ENCODE results near the gene FAM227B. TPM values are rescaled to one million over a fixed set of nuclear protein-coding genes. Genes with fewer than 3 reads are reported as not detected.

Gene FAM227B
- polyA plus RNA-seq, 4 donors: 1.6 to 8.7 (median 3.2) TPM

- Histone ChIP-seq H3K27me3 (ENCODE audit: control insufficient read depth in 3 of 3, insufficient read depth in 3 of 3, low read length in 3 of 3) (no peaks in the 10 kb centered on the region), H3K36me3 (ENCODE audit: control insufficient read depth in 3 of 3, insufficient read depth in 2 of 3, low read depth in 1 of 3, low read length in 3 of 3) (peaks cover 0 to 6% (median 3%) of the 10 kb centered on the region in 3 donors), H3K4me1 (ENCODE audit: control insufficient read depth in 3 of 3, insufficient read depth in 2 of 3, low read depth in 1 of 3, low read length in 2 of 3) (no peaks in the 10 kb centered on the region), H3K4me3 (ENCODE audit: low read depth in 1 of 3, low read length in 3 of 3) (no peak overlapping the region), H3K27ac (ENCODE audit: low read depth in 1 of 3, low read length in 2 of 3) (no peak overlapping the region), H3K9me3 (ENCODE audit: control insufficient read depth in 2 of 2, insufficient read depth in 1 of 2, low read depth in 1 of 2, low read length in 1 of 2) (no peaks in the 10 kb centered on the region)
- no peak for FAIRE-seq
- DNase-seq: no peak
Measured at GRCh38 chr15:49301562-49301961, 319.1 kb downstream of the FAM227B start.

- DNase-seq (no peak), FAIRE-seq (no peak)
- Histone ChIP-seq H3K4me1 (ENCODE audit: control insufficient read depth in 3 of 3, insufficient read depth in 2 of 3, low read depth in 1 of 3, low read length in 2 of 3) (no peaks in the 10 kb centered on the region), H3K27ac (ENCODE audit: low read depth in 1 of 3, low read length in 2 of 3) (no peak overlapping the region), H3K27me3 (ENCODE audit: control insufficient read depth in 3 of 3, insufficient read depth in 3 of 3, low read length in 3 of 3) (no peaks in the 10 kb centered on the region), H3K4me3 (ENCODE audit: low read depth in 1 of 3, low read length in 3 of 3) (no peak overlapping the region), H3K9me3 (ENCODE audit: control insufficient read depth in 2 of 2, insufficient read depth in 1 of 2, low read depth in 1 of 2, low read length in 1 of 2) (no peaks in the 10 kb centered on the region), H3K36me3 (ENCODE audit: control insufficient read depth in 3 of 3, insufficient read depth in 2 of 3, low read depth in 1 of 3, low read length in 3 of 3) (peaks cover 2 to 6% (median 3%) of the 10 kb centered on the region in 3 donors)
- WGBS, 3 donors: 93 to 98% (median 98%) methylated on average over 3 of the region's 3 CpGs
Measured at GRCh38 chr15:49300856-49301255, 319.8 kb downstream of the FAM227B start.

GRCh38 chr15:49297584-49297983 is 323.0 kb downstream of the FAM227B start:
- H3K4me3 ChIP-seq (ENCODE audit: low read depth in 1 of 3, low read length in 3 of 3): no peak overlapping the region
- FAIRE-seq: no peak

GRCh38 chr15:49296258-49296657 is 324.4 kb downstream of the FAM227B start:
- WGBS, 3 donors: 97 to 100% (median 97%) methylated on average over 1 of the region's 1 CpG
- Histone ChIP-seq H3K9me3 (ENCODE audit: control insufficient read depth in 2 of 2, insufficient read depth in 1 of 2, low read depth in 1 of 2, low read length in 1 of 2) (no peaks in the 10 kb centered on the region), H3K4me1 (ENCODE audit: control insufficient read depth in 3 of 3, insufficient read depth in 2 of 3, low read depth in 1 of 3, low read length in 2 of 3) (no peaks in the 10 kb centered on the region), H3K27ac (ENCODE audit: low read depth in 1 of 3, low read length in 2 of 3) (no peak overlapping the region), H3K36me3 (ENCODE audit: control insufficient read depth in 3 of 3, insufficient read depth in 2 of 3, low read depth in 1 of 3, low read length in 3 of 3) (peaks cover 2 to 18% (median 2%) of the 10 kb centered on the region in 3 donors), H3K4me3 (ENCODE audit: low read depth in 1 of 3, low read length in 3 of 3) (no peak overlapping the region), H3K27me3 (ENCODE audit: control insufficient read depth in 3 of 3, insufficient read depth in 3 of 3, low read length in 3 of 3) (no peaks in the 10 kb centered on the region)
- no peak for DNase-seq
- FAIRE-seq: no peak

More at GRCh38 chr15:49297584-49297983, 323.0 kb downstream of the FAM227B start:
- DNase-seq: no peak
- 100% methylated on average over 1 of the region's 1 CpG for WGBS, 3 donors
- no peaks in the 10 kb centered on the region for H3K27me3 ChIP-seq (ENCODE audit: control insufficient read depth in 3 of 3, insufficient read depth in 3 of 3, low read length in 3 of 3)
- no peak overlapping the region for H3K27ac ChIP-seq (ENCODE audit: low read depth in 1 of 3, low read length in 2 of 3)
- H3K9me3 ChIP-seq (ENCODE audit: control insufficient read depth in 2 of 2, insufficient read depth in 1 of 2, low read depth in 1 of 2, low read length in 1 of 2): no peaks in the 10 kb centered on the region
- no peaks in the 10 kb centered on the region for H3K4me1 ChIP-seq (ENCODE audit: control insufficient read depth in 3 of 3, insufficient read depth in 2 of 3, low read depth in 1 of 3, low read length in 2 of 3)
- peaks cover 2 to 8% (median 2%) of the 10 kb centered on the region in 3 donors for H3K36me3 ChIP-seq (ENCODE audit: control insufficient read depth in 3 of 3, insufficient read depth in 2 of 3, low read depth in 1 of 3, low read length in 3 of 3)

GRCh38 chr15:49293941-49294340 is 326.7 kb downstream of the FAM227B start:
- Histone ChIP-seq H3K9me3 (ENCODE audit: control insufficient read depth in 2 of 2, insufficient read depth in 1 of 2, low read depth in 1 of 2, low read length in 1 of 2) (no peaks in the 10 kb centered on the region), H3K4me1 (ENCODE audit: control insufficient read depth in 3 of 3, insufficient read depth in 2 of 3, low read depth in 1 of 3, low read length in 2 of 3) (no peaks in the 10 kb centered on the region), H3K4me3 (ENCODE audit: low read depth in 1 of 3, low read length in 3 of 3) (no peak overlapping the region), H3K36me3 (ENCODE audit: control insufficient read depth in 3 of 3, insufficient read depth in 2 of 3, low read depth in 1 of 3, low read length in 3 of 3) (peaks cover 2 to 25% (median 2%) of the 10 kb centered on the region in 3 donors), H3K27me3 (ENCODE audit: control insufficient read depth in 3 of 3, insufficient read depth in 3 of 3, low read length in 3 of 3) (no peaks in the 10 kb centered on the region), H3K27ac (ENCODE audit: low read depth in 1 of 3, low read length in 2 of 3) (no peak overlapping the region)
- FAIRE-seq (no peak), DNase-seq (no peak)

- 66 to 89% (median 70%) methylated on average over 1 of the region's 1 CpG for WGBS, 3 donors
- no peaks in the 10 kb centered on the region for H3K4me1 ChIP-seq (ENCODE audit: control insufficient read depth in 3 of 3, insufficient read depth in 2 of 3, low read depth in 1 of 3, low read length in 2 of 3)
- FAIRE-seq: no peak
- H3K9me3 ChIP-seq (ENCODE audit: control insufficient read depth in 2 of 2, insufficient read depth in 1 of 2, low read depth in 1 of 2, low read length in 1 of 2): no peaks in the 10 kb centered on the region
- H3K27me3 ChIP-seq (ENCODE audit: control insufficient read depth in 3 of 3, insufficient read depth in 3 of 3, low read length in 3 of 3): no peaks in the 10 kb centered on the region
- peaks cover 2 to 32% (median 2%) of the 10 kb centered on the region in 3 donors for H3K36me3 ChIP-seq (ENCODE audit: control insufficient read depth in 3 of 3, insufficient read depth in 2 of 3, low read depth in 1 of 3, low read length in 3 of 3)
- H3K4me3 ChIP-seq (ENCODE audit: low read depth in 1 of 3, low read length in 3 of 3): no peak overlapping the region
- peak in 1 of 2 donors; percentile 8 for DNase-seq
- H3K27ac ChIP-seq (ENCODE audit: low read depth in 1 of 3, low read length in 2 of 3): no peak overlapping the region
Measured at GRCh38 chr15:49290191-49290590, 330.4 kb downstream of the FAM227B start.

GRCh38 chr15:49288391-49288790 is 332.2 kb downstream of the FAM227B start:
- peaks cover 2 to 39% (median 4%) of the 10 kb centered on the region in 3 donors for H3K36me3 ChIP-seq (ENCODE audit: control insufficient read depth in 3 of 3, insufficient read depth in 2 of 3, low read depth in 1 of 3, low read length in 3 of 3)
- no peak for DNase-seq
- no peak overlapping the region for H3K4me3 ChIP-seq (ENCODE audit: low read depth in 1 of 3, low read length in 3 of 3)
- no peak overlapping the region for H3K27ac ChIP-seq (ENCODE audit: low read depth in 1 of 3, low read length in 2 of 3)
- WGBS, 3 donors: 94 to 100% (median 96%) methylated on average over 2 of the region's 2 CpGs
- no peaks in the 10 kb centered on the region for H3K9me3 ChIP-seq (ENCODE audit: control insufficient read depth in 2 of 2, insufficient read depth in 1 of 2, low read depth in 1 of 2, low read length in 1 of 2)
- H3K4me1 ChIP-seq (ENCODE audit: control insufficient read depth in 3 of 3, insufficient read depth in 2 of 3, low read depth in 1 of 3, low read length in 2 of 3): no peaks in the 10 kb centered on the region
- no peak for FAIRE-seq
- no peaks in the 10 kb centered on the region for H3K27me3 ChIP-seq (ENCODE audit: control insufficient read depth in 3 of 3, insufficient read depth in 3 of 3, low read length in 3 of 3)

- H3K4me1 ChIP-seq (ENCODE audit: control insufficient read depth in 3 of 3, insufficient read depth in 2 of 3, low read depth in 1 of 3, low read length in 2 of 3): no peaks in the 10 kb centered on the region
- no peaks in the 10 kb centered on the region for H3K27me3 ChIP-seq (ENCODE audit: control insufficient read depth in 3 of 3, insufficient read depth in 3 of 3, low read length in 3 of 3)
- FAIRE-seq: no peak
- H3K4me3 ChIP-seq (ENCODE audit: low read depth in 1 of 3, low read length in 3 of 3): no peak overlapping the region
- H3K36me3 ChIP-seq (ENCODE audit: control insufficient read depth in 3 of 3, insufficient read depth in 2 of 3, low read depth in 1 of 3, low read length in 3 of 3): peaks cover 2 to 33% (median 4%) of the 10 kb centered on the region in 3 donors
- no peak for DNase-seq
- H3K27ac ChIP-seq (ENCODE audit: low read depth in 1 of 3, low read length in 2 of 3): no peak overlapping the region
- H3K9me3 ChIP-seq (ENCODE audit: control insufficient read depth in 2 of 2, insufficient read depth in 1 of 2, low read depth in 1 of 2, low read length in 1 of 2): no peaks in the 10 kb centered on the region
Measured at GRCh38 chr15:49287481-49287880, 333.1 kb downstream of the FAM227B start.

GRCh38 chr15:49286649-49287404 is 333.8 kb downstream of the FAM227B start:
- no peaks in the 10 kb centered on the region for H3K9me3 ChIP-seq (ENCODE audit: control insufficient read depth in 2 of 2, insufficient read depth in 1 of 2, low read depth in 1 of 2, low read length in 1 of 2)
- WGBS, 3 donors: 71 to 81% (median 78%) methylated on average over 4 of the region's 4 CpGs
- H3K4me1 ChIP-seq (ENCODE audit: control insufficient read depth in 3 of 3, insufficient read depth in 2 of 3, low read depth in 1 of 3, low read length in 2 of 3): no peaks in the 10 kb centered on the region
- H3K36me3 ChIP-seq (ENCODE audit: control insufficient read depth in 3 of 3, insufficient read depth in 2 of 3, low read depth in 1 of 3, low read length in 3 of 3): peaks cover 2 to 32% (median 4%) of the 10 kb centered on the region in 3 donors
- H3K27me3 ChIP-seq (ENCODE audit: control insufficient read depth in 3 of 3, insufficient read depth in 3 of 3, low read length in 3 of 3): no peaks in the 10 kb centered on the region
- H3K27ac ChIP-seq (ENCODE audit: low read depth in 1 of 3, low read length in 2 of 3): no peak overlapping the region
- no peak overlapping the region for H3K4me3 ChIP-seq (ENCODE audit: low read depth in 1 of 3, low read length in 3 of 3)
- FAIRE-seq: no peak
- DNase-seq: no peak

Data from small intestine (tissue), 7 donors.